Measurements from ENCODE around the gene MEGF11. TPM values are rescaled to one million over a fixed set of nuclear protein-coding genes. Genes with fewer than 3 reads are reported as not detected.

Gene MEGF11
- total RNA-seq, 1 donor from 2014 or later, result 0.25 TPM

GRCh38 chr15:66229790-66230465, 23.6 kb downstream of the MEGF11 start:
- no peak overlapping the region for H3K27ac ChIP-seq
- no peaks in the 10 kb centered on the region for H3K9me3 ChIP-seq
- TF ChIP-seq POLR2AphosphoS5 (IDR thresholded peaks at IDR 0.05; ENCODE audit: insufficient read depth in 1 of 2, low read depth in 1 of 2), result no peak
- TF ChIP-seq, protein P1, sequence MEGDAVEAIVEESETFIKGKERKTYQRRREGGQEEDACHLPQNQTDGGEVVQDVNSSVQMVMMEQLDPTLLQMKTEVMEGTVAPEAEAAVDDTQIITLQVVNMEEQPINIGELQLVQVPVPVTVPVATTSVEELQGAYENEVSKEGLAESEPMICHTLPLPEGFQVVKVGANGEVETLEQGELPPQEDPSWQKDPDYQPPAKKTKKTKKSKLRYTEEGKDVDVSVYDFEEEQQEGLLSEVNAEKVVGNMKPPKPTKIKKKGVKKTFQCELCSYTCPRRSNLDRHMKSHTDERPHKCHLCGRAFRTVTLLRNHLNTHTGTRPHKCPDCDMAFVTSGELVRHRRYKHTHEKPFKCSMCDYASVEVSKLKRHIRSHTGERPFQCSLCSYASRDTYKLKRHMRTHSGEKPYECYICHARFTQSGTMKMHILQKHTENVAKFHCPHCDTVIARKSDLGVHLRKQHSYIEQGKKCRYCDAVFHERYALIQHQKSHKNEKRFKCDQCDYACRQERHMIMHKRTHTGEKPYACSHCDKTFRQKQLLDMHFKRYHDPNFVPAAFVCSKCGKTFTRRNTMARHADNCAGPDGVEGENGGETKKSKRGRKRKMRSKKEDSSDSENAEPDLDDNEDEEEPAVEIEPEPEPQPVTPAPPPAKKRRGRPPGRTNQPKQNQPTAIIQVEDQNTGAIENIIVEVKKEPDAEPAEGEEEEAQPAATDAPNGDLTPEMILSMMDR (IDR thresholded peaks at IDR 0.05), result no peak
- no peaks in the 10 kb centered on the region for H3K4me1 ChIP-seq
- no peak for DNase-seq (ENCODE audit: extremely low spot score in 2 of 2)
- intact Hi-C loops (cut with DNase I), result loop anchor here (5.0 kb wide), 1 partner anchor 992 kb away; no protein-coding TSS in a partner anchor
- H3K27me3 ChIP-seq, result no peaks in the 10 kb centered on the region
- no peak overlapping the region for H3K4me3 ChIP-seq
- no peaks in the 10 kb centered on the region for H3K36me3 ChIP-seq

GRCh38 chr15:66228807-66229735, 24.5 kb downstream of the MEGF11 start:
- DNase-seq (ENCODE audit: extremely low spot score in 2 of 2), result no peak
- no peaks in the 10 kb centered on the region for H3K27me3 ChIP-seq
- H3K9me3 ChIP-seq, result no peaks in the 10 kb centered on the region
- no peaks in the 10 kb centered on the region for H3K4me1 ChIP-seq
- TF ChIP-seq, protein P1 (IDR thresholded peaks at IDR 0.05), result no peak
- no peak overlapping the region for H3K4me3 ChIP-seq
- no peak overlapping the region for H3K27ac ChIP-seq
- H3K36me3 ChIP-seq, result no peaks in the 10 kb centered on the region
- intact Hi-C loops (cut with DNase I), result no loop called here

DNA sequence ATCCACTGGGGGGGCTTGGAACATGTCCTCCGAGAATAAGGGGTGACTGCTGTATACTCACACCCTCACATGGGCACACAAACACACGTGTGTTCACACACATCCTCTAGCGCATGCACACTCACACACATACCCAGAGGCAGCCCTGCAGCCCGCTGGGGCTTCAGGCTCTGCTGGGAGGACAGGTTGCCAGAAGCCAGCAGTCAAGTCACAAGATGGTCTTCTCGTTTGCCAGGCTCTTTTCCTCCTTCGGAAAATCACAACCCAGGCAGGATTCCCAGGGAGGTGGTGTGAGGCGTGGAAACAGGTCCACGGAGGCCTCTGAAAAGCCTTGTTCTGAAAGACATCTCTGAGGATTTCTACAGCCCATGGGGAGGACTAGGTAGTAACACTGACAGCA, 26.8 kb downstream of the MEGF11 start:
- no peaks in the 10 kb centered on the region for H3K4me1 ChIP-seq
- H3K36me3 ChIP-seq, result no peaks in the 10 kb centered on the region
- no peak for TF ChIP-seq POLR2A (IDR thresholded peaks at IDR 0.05)
- TF ChIP-seq, protein P1 (IDR thresholded peaks at IDR 0.05), result no peak
- no peak for TF ChIP-seq POLR2AphosphoS5 (IDR thresholded peaks at IDR 0.05; ENCODE audit: insufficient read depth in 1 of 2, low read depth in 1 of 2)
- no peak overlapping the region for H3K27ac ChIP-seq
- H3K9me3 ChIP-seq, result no peaks in the 10 kb centered on the region
- intact Hi-C loops (cut with DNase I), result no loop called here
- no peak for DNase-seq (ENCODE audit: extremely low spot score in 2 of 2)
- H3K27me3 ChIP-seq, result no peaks in the 10 kb centered on the region
- H3K4me3 ChIP-seq, result no peak overlapping the region

- Histone ChIP-seq H3K4me3 (no peak overlapping the region), H3K27me3 (no peaks in the 10 kb centered on the region), H3K9me3 (no peaks in the 10 kb centered on the region), H3K36me3 (no peaks in the 10 kb centered on the region), H3K4me1 (no peaks in the 10 kb centered on the region), H3K27ac (no peak overlapping the region)
- DNase-seq (ENCODE audit: extremely low spot score in 2 of 2), result no peak
- TF ChIP-seq POLR2A (IDR thresholded peaks at IDR 0.05), result no peak
- TF ChIP-seq POLR2AphosphoS5 (IDR thresholded peaks at IDR 0.05; ENCODE audit: insufficient read depth in 1 of 2, low read depth in 1 of 2), result no peak
- TF ChIP-seq, protein P1 (IDR thresholded peaks at IDR 0.05), result no peak
- intact Hi-C loops (cut with DNase I), result no loop called here
These were observed 27.8 kb downstream of the MEGF11 start for GRCh38 chr15:66225656-66226274.
